Peyer's patch (tissue), 4 donors: ENCODE data around the gene MAPK13. TPM values are rescaled to one million over a fixed set of nuclear protein-coding genes. Genes with fewer than 3 reads are reported as not detected.
A peak's percentile ranks its signal among the peaks of the same experiment; 100 is the strongest.

Experiments
- DNase-seq, 3 donors: peaks; one replicate each; pipeline ENCODE4 v3.0.0-alpha.2; 2017 to 2019
- H3K27ac ChIP-seq, 4 donors: fragments of 200-600 bp; sonication (generic); one replicate each; pipeline ENCODE4 v1.5.1; 2016 to 2019
- H3K27me3 ChIP-seq, 2 donors: fragments of 200-600 bp; sonication (generic); one replicate each; pipeline ENCODE4 v1.5.1; 2019
- H3K36me3 ChIP-seq, 3 donors: fragments of 200-600 bp; sonication (generic); one replicate each; pipeline ENCODE4 v1.5.1; 2016 to 2019
- H3K4me1 ChIP-seq, 4 donors: fragments of 200-600 bp; sonication (generic); one replicate each; pipeline ENCODE4 v1.5.1; 2016 to 2019
- H3K4me3 ChIP-seq, 4 donors: fragments of 200-600 bp; sonication (generic); 1 replicate in 3 of 4; 2 replicates in 1 of 4; pipeline ENCODE4 v1.5.1; 2016 to 2019; ENCODE audit warnings: mild to moderate bottlenecking in 1 of 4
- H3K9me3 ChIP-seq, 4 donors: fragments of 200-600 bp; sonication (generic); one replicate each; pipeline ENCODE4 v1.5.1; 2016 to 2019; ENCODE audit warnings: mild to moderate bottlenecking in 1 of 4
- CTCF ChIP-seq, 6 experiments: fragments of 450-650 bp in 4 of 6; fragments of 200-600 bp in 2 of 6; sonication (generic) in 1 of 6; IDR thresholded peaks; one replicate each; pipeline ENCODE4 v1.5.1; 2017 to 2019; ENCODE audit warnings: antibody characterized with exemption in 6 of 6, mild to moderate bottlenecking in 3 of 6, moderate library complexity in 1 of 6
- POLR2A ChIP-seq, 2 donors: fragments of 450-650 bp; IDR thresholded peaks; one replicate each; pipeline ENCODE4 v1.5.1; 2017; ENCODE audit warnings: antibody characterized with exemption in 2 of 2, mild to moderate bottlenecking in 2 of 2, moderate library complexity in 2 of 2
- total RNA-seq, 4 donors: library from RNA; depleted of rRNA; stranded (reverse); fragments of >200 nt; gene quantifications; one replicate each; pipeline ENCODE4 v1.1.0, GENCODE V29; 2016

The MAPK13 gene
- total RNA-seq, 4 donors from 2014 or later: 66.0 to 149 (median 131) TPM

DNA sequence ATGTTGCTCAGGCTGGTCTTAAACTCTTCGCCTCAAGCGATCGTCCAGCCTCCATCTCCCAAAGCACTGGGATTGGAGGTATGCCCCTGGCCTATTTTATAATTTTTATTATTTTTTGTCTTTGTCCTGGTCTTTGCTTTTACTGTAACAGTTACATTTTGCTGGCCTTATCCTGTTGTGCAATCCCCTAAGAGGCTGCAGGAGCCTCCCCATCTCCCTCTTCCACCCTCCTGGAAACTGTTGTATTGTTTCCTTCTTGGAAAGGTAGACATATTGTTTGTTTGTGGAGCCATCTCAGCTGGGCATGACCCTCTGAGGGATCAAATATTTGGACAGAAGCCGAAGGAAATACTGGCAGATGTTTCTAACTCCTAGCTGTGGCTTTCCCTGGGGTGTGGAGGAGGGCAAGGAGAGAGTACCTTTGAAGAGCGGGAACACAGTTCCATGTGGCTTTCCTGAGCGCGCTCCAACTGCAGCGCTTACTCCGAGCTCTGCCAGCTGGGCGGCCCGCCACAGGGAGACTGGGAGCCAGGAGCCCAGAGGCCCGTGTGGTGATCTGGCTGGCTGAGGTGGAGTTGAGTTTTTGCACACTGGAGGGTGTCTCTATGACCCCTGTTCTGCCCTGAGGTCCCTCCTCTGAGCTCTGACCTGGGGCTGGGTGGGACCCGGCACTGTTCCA lies 4.9 kb downstream of the MAPK13 start:
- TF ChIP-seq POLR2A (IDR thresholded peaks at IDR 0.05): no peak
- TF ChIP-seq CTCF (IDR thresholded peaks at IDR 0.05): no peak
- Histone ChIP-seq H3K4me3 (no peak overlapping the region), H3K4me1 (peaks cover 0 to 15% (median 7%) of the 10 kb centered on the region in 4 donors), H3K36me3 (peaks cover 0 to 74% (median 0%) of the 10 kb centered on the region in 3 donors), H3K9me3 (no peaks in the 10 kb centered on the region), H3K27ac (no peak overlapping the region), H3K27me3 (no peaks in the 10 kb centered on the region)
- DNase-seq: no peak

DNA sequence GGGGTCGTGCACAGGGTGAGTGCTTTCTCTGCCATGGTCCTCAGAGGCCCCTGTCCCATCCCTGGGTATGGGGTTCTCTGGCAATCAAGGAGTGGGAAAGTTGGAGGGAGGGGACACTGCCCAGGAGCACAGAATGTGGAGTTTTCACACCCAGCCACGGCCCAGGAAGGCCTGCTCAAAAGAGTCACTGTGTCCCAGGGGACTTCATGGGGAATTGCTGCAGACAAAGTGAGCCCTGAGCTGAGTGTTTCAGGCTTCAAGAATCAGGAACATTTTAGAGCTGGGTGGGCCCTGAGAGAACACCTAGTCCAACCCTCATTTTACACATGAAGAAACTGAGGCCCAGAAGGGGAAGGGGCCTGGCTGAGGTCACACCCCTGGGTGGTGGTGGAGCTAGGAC lies 5.7 kb downstream of the MAPK13 start:
- Histone ChIP-seq H3K4me1 (peaks cover 0 to 14% (median 4%) of the 10 kb centered on the region in 4 donors), H3K4me3 (no peak overlapping the region), H3K27me3 (no peaks in the 10 kb centered on the region), H3K27ac (no peak overlapping the region), H3K36me3 (peaks cover 0 to 76% (median 0%) of the 10 kb centered on the region in 3 donors), H3K9me3 (no peaks in the 10 kb centered on the region)
- no peak for TF ChIP-seq CTCF (IDR thresholded peaks at IDR 0.05)
- no peak for TF ChIP-seq POLR2A (IDR thresholded peaks at IDR 0.05)
- DNase-seq: no peak

DNA sequence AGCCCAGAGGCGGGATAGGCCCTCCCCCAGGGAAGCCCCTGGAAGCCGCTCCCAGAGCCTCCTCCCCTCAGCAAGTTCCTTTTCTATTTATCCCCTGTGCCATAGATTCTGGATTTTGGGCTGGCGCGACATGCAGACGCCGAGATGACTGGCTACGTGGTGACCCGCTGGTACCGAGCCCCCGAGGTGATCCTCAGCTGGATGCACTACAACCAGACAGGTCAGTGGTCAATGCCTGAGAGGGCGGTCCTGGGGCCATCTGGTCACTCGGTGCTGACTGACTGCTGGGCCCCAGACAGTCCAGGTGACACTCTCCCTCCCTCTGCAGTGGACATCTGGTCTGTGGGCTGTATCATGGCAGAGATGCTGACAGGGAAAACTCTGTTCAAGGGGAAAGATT lies 6.2 kb downstream of the MAPK13 start:
- TF ChIP-seq POLR2A (IDR thresholded peaks at IDR 0.05) (no peak), CTCF (IDR thresholded peaks at IDR 0.05) (no peak)
- Histone ChIP-seq H3K4me1 (peaks cover 0 to 10% (median under 1%) of the 10 kb centered on the region in 4 donors), H3K36me3 (peaks cover 0 to 76% (median 0%) of the 10 kb centered on the region in 3 donors), H3K27me3 (no peaks in the 10 kb centered on the region), H3K9me3 (no peaks in the 10 kb centered on the region), H3K27ac (no peak overlapping the region), H3K4me3 (no peak overlapping the region)
- no peak for DNase-seq

DNA sequence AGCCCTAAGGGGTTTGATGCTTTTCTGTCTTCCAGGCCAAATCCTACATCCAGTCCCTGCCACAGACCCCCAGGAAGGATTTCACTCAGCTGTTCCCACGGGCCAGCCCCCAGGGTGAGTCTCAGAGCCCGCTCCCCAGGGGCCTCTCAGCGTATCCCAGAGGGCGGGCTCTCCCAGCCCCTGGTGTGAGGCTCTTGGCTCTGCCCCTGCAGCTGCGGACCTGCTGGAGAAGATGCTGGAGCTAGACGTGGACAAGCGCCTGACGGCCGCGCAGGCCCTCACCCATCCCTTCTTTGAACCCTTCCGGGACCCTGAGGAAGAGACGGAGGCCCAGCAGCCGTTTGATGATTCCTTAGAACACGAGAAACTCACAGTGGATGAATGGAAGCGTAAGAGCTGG lies 8.4 kb downstream of the MAPK13 start:
- Histone ChIP-seq H3K4me3 (no peak overlapping the region), H3K4me1 (no peaks in the 10 kb centered on the region), H3K36me3 (peaks cover 0 to 64% (median 0%) of the 10 kb centered on the region in 3 donors), H3K27ac (no peak overlapping the region), H3K27me3 (no peaks in the 10 kb centered on the region), H3K9me3 (no peaks in the 10 kb centered on the region)
- TF ChIP-seq POLR2A (IDR thresholded peaks at IDR 0.05) (no peak), CTCF (IDR thresholded peaks at IDR 0.05) (no peak)
- no peak for DNase-seq

GRCh38 chr6:36139431-36139830 lies 9.1 kb downstream of the MAPK13 start:
- no peaks in the 10 kb centered on the region for H3K4me1 ChIP-seq
- no peak overlapping the region for H3K4me3 ChIP-seq
- no peak for TF ChIP-seq POLR2A (IDR thresholded peaks at IDR 0.05)
- TF ChIP-seq CTCF (IDR thresholded peaks at IDR 0.05): peak in 2 of 6 experiments; percentile 17 to 20
- H3K27ac ChIP-seq: no peak overlapping the region
- no peaks in the 10 kb centered on the region for H3K9me3 ChIP-seq
- H3K36me3 ChIP-seq: peaks cover 0 to 56% (median 0%) of the 10 kb centered on the region in 3 donors
- H3K27me3 ChIP-seq: no peaks in the 10 kb centered on the region
- DNase-seq: no peak
